GM18909 (cell line): Measurements from ENCODE around the gene RNU6-8.
A peak's percentile ranks its signal among the peaks of the same experiment; 100 is the strongest.

Experiments
- ATAC-seq: cut with Tn5 transposase; IDR thresholded peaks from one replicate; pipeline ENCODE4 v1.9.1; 2021; ENCODE audit warnings: mild to moderate bottlenecking; ENCODE audit not compliant: unreplicated experiment, poor library complexity

RNU6-8 gene

DNA sequence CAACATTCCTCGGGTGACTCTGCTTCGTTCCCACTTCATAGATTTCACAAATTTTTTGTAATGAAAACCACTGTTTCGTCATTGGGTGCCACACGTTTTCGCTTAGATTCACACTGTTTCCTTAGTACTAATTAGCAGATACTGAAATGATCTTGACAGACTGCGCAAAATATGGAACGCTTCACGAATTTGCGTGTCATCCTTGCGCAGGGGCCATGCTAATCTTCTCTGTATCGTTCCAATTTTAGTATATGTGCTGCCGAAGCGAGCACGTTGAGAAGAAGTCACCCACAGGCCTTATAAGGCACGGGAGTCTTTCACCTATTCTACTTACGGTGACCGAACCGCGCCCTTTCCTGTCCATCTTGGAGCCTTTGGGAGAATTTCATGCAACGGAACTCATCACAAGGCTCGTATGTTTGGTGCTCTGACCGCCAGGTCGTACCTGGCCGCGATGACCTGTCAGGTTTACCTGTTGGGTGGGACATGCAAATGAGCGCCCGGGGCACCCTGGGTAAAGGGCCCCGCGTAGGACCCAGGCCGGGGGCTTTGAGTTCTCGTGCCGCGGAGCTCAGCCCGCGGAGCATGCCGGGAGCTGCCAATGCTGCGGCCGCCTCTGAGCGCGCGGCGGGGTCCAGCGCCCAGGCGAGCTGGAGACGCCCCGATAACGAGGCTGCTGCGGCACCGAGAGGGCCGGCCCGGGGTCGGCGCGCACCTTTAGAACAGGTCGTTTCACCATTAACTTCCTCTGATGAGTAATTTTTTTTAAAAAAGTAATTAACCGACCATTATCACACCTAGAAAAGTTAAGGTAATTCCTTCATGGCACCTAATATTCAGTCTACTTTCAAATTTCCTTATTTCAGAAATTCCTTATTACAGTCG lies at the start of gene RNU6-8:
RNU6-8 (minus strand) TSS at position 272 of the 885 bp plus-strand sequence.
- ATAC-seq: peak; percentile 78

DNA sequence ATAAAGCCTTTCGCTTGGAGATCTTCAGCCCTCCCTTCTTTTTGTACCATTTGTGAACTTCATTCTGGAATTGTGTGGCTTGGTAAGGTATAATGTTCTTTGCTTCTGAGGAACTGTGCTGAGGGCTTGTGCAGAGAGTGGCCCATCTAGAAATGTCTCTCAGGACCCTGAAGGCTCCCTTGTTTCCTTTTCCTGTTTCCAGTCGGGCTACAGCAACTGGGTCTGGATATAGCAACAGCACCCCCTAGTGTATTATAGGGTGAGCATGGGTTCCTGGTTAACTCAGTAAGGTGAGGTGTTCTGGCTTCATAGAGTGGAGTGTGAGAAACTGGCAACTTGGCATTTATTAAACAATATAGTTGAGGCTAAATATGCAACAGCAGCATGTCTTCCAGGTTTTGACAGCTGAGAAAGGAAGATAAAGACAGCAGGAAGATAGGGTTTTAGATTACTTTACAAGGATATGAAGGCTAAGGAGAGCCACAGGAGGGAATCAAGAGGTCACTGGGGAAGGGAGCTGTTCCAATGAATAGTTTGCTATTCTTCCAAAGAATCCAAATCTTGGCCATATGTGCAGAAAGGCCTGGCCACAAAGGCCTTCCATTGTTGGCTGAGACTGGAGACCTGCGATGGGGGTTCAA lies 49.1 kb upstream of the RNU6-8 start:
- peak; percentile 86 for ATAC-seq

GRCh38 chr14:32251530-32251929 lies 48.5 kb upstream of the RNU6-8 start:
- no peak for ATAC-seq

GRCh38 chr14:32250681-32251080 lies 47.6 kb upstream of the RNU6-8 start:
- no peak for ATAC-seq

DNA sequence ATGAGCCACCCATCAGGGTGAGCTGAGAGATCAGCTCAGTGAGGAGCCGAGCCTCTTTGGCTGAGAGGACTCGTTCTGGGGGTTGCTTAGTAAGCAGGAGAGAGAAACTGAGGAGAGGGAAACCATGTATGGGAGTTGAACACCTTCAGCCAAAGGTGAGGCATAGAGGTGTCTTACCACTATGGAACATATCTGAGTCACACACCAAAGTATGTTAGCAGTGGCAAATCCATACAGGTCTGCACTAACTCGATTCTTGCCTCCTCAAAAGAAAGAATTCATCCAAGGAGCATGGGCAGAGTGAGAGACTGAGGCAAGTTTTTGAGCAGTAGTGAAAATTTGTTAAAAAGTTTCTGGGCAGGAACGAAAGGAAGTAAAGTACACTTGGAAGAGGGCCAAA lies 46.7 kb upstream of the RNU6-8 start:
- ATAC-seq: no peak

- no peak for ATAC-seq
Observed at GRCh38 chr14:32249371-32249770, 46.3 kb upstream of the RNU6-8 start.

GRCh38 chr14:32246751-32247150 lies 43.7 kb upstream of the RNU6-8 start:
- no peak for ATAC-seq

DNA sequence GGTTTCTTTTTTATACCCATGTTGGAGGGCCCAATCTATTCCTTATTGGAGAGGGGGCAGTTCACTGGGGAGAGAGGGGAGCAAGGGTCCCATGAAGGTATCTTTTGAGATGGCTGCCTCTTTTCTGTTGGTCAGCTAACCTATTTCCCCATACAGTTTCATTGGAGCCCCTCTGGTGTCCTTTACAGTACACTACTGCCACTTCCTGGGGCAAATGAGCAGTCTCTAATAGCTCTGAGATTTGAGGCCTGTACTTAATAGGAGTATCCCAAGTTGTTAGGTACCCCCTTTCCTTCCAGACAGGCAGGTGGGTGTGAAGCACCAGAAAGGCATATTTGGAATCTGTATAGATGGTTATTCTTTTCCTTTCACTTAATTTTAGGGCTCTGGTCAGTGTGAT lies 41.3 kb upstream of the RNU6-8 start:
- no peak for ATAC-seq

DNA sequence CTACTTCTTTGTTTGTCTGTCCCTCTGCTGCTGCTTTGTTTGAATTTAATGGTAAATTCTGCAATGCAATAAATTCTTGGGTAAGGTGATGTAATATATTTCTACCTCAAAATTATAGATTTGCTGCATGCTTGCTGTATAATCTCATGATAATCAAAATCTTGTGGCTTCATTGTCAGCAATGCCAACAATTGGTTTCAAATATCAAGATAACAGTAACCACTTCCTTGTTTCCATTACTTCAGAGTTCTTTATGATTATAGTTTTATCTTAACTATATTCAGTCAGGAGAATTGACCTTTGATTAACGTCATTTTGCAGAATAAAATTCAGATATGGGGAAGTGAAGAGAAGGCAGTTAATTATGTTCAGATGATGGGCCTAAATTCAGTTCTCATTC lies 30.2 kb upstream of the RNU6-8 start:
- ATAC-seq: no peak

DNA sequence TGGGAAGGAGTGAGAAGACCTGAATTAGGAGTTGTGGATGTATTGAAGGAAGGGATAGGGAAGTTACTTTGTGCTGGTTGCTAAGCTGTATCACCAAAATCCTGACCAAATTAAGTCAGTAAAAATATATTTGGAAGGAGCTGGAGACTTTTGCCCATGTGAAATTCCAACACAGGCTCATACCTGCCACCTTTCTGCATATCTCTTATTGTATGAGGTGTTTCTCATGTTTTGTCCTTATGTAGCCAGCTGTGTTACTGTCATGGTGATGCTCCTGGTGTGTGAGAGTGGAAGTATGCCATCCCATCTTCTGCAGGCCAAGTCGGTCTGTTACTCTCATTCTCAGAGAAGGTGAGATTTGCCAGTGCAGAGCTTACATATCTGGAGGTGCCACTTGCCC lies 29.4 kb upstream of the RNU6-8 start:
- no peak for ATAC-seq

DNA sequence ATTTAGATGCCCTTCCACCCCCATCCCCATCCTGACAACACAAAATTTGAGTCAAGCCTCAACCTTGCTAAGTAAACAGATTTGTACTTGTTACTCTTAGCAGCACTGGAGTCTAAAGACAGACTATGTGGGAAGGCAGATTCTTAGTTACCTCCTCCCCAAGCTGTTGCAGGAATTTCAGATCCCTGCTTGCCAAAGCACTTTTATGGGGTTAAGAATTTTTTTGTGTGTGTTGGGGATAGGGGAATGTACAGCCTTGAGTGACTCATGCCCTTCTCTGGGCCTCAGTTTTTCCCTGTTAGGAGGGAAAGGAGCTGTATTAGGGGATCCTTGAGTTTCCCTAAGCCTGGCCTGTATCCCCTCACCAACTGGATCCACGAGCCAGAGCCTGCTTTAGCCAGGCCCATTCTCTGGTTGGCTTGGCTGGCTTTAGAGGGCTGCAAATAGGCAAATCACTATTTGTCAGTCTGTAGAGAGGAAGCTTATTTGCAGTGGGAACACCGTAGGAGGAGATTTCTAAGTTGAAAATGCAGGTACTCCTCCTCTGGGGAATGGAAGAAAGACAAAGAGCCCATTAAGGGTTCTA lies 27.7 kb upstream of the RNU6-8 start:
- ATAC-seq: no peak

GRCh38 chr14:32230181-32230580 lies 27.1 kb upstream of the RNU6-8 start:
- no peak for ATAC-seq

GRCh38 chr14:32226056-32226455 lies 23.0 kb upstream of the RNU6-8 start:
- no peak for ATAC-seq

- ATAC-seq: no peak
Observed at GRCh38 chr14:32225378-32225920, 22.4 kb upstream of the RNU6-8 start.

GRCh38 chr14:32224737-32225377 lies 21.8 kb upstream of the RNU6-8 start:
- ATAC-seq: no peak

DNA sequence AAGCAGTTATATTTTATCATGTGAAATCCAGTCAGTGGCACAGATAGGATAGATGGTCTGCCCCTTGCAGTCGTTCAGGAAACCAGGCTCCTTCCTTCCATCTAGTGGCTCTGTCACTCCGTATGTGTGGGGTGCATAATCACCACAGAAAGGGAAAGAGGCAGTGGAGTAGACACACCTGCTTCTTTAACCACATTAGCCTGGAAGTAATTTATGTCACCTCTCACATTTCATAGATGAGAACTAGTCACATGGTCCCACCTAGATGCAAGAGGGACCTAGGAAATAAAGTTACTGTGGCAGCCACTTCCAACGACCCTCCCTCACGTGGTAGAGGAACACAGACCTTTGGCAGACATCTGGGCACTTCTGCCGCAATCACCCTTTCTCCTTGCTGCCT lies 14.2 kb upstream of the RNU6-8 start:
- ATAC-seq: no peak

- no peak for ATAC-seq
Observed at GRCh38 chr14:32212833-32213232, 9.8 kb upstream of the RNU6-8 start.

DNA sequence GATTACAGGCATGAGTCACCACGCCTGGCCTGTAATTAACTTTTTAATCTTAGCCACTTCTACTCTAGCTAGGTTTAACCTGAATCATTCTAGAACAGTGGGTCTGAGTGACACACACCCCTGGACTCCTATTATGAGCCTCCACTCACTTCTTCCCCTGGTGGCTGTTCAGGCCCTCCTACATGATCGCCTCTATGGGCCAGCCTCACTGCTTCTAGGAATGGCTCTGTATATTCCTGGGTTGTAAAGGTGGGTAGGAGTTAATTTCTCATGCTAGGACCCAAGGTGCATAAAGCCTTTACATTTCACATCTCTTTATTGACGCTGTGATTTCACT lies 8.0 kb upstream of the RNU6-8 start:
- no peak for ATAC-seq

GRCh38 chr14:32209471-32209870 lies 6.4 kb upstream of the RNU6-8 start:
- ATAC-seq: no peak

GRCh38 chr14:32208490-32208889 lies 5.4 kb upstream of the RNU6-8 start:
- ATAC-seq: no peak

DNA sequence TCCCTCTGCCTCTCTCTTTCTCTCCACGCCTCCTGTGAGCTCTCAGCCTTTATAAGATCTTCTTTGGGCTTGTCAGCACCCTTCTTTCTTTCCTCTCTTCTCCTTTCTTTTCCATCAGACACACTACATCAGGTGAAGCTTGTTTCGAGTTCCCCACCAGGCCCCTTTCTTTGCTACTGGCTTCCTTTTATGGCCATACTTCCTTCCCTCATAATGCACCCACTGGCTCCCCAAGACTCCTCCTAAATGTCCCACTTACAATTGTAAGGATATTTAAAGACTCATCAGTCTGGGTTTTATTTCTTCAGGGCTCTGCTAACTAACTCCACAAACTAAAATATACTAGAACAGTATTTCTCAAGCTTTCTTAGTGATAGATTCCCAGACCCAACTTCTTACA lies 3.5 kb upstream of the RNU6-8 start:
- ATAC-seq: no peak
